HEK293 (cell line): Measurements from ENCODE around the gene HSF2.

Source experiments
- CTCF ChIA-PET: fragments of 350-600 bp; formaldehyde crosslinking; extraction: SDS; loops from one replicate; lab custom pipeline; 2021; ENCODE audit warnings: antibody characterized with exemption; lab: Yijun Ruan, JAX
- POLR2A ChIA-PET: fragments of 300-600 bp; formaldehyde crosslinking; extraction: SDS; loops from one replicate; lab custom pipeline; 2020; ENCODE audit warnings: antibody characterized with exemption, inconsistent platforms; lab: Yijun Ruan, JAX
- H3K27ac ChIP-seq: fragments of 200-500 bp; sonication (Bioruptor generic); 2 replicates; pipeline ENCODE4 v1.5.1; 2014; ENCODE audit warnings: low read depth, low read length, control low read depth, inconsistent platforms; ENCODE audit errors: extremely low read depth
- H3K36me3 ChIP-seq, 2 experiments: fragments of 200-500 bp in 1 of 2; sonication (Bioruptor generic) in 1 of 2; 1 replicate in 1 of 2; 2 replicates in 1 of 2; pipeline ENCODE4 v1.5.1; 2014 to 2017; ENCODE audit warnings: inconsistent platforms in 2 of 2, low read length in 2 of 2; ENCODE audit not compliant: control insufficient read depth in 2 of 2, insufficient read depth in 1 of 2
- H3K4me1 ChIP-seq: fragments of 200-500 bp; sonication (Bioruptor generic); 2 replicates; pipeline ENCODE4 v1.5.1; 2014; ENCODE audit warnings: mild to moderate bottlenecking, low read length, inconsistent platforms; ENCODE audit not compliant: control insufficient read depth, insufficient read depth
- H3K4me3 ChIP-seq: 2 replicates; pipeline ENCODE4 v1.5.1; 2011; ENCODE audit warnings: low read depth, mild to moderate bottlenecking, control low read depth, low read length, moderate library complexity
- H3K9me3 ChIP-seq: fragments of 200-500 bp; sonication (Bioruptor generic); 2 replicates; pipeline ENCODE4 v1.5.1; 2014; ENCODE audit warnings: low read depth, low read length, inconsistent platforms; ENCODE audit not compliant: control insufficient read depth, insufficient read depth
- GLIS1 ChIP-seq: fragments of 450-650 bp; formaldehyde crosslinking; IDR thresholded peaks from 2 replicates; pipeline ENCODE4 v1.5.1; 2016; ENCODE audit warnings: missing biosample characterization, missing genetic modification characterization
- HOXC10 ChIP-seq: sonication (generic); formaldehyde crosslinking; IDR thresholded peaks from 2 replicates; pipeline ENCODE4 v1.8.1; 2023; ENCODE audit warnings: mild to moderate bottlenecking, missing genetic modification reagents
- HOXD13 ChIP-seq: sonication (generic); formaldehyde crosslinking; IDR thresholded peaks from 2 replicates; pipeline ENCODE4 v1.8.0; 2022; ENCODE audit warnings: missing genetic modification reagents, borderline replicate concordance
- MYNN ChIP-seq: fragments of 450-650 bp; formaldehyde crosslinking; IDR thresholded peaks from 2 replicates; pipeline ENCODE4 v1.5.1; 2016; ENCODE audit warnings: missing biosample characterization, missing genetic modification characterization, borderline replicate concordance
- OVOL3 ChIP-seq: fragments of 450-650 bp; formaldehyde crosslinking; IDR thresholded peaks from 2 replicates; pipeline ENCODE4 v1.5.1; 2016; ENCODE audit warnings: missing biosample characterization, missing genetic modification characterization
- SCRT1 ChIP-seq: fragments of 450-650 bp; formaldehyde crosslinking; IDR thresholded peaks from 2 replicates; pipeline ENCODE4 v1.5.1; 2016; ENCODE audit warnings: missing biosample characterization, missing genetic modification characterization, borderline replicate concordance
- SETDB1 ChIP-seq: IDR thresholded peaks from one replicate; pipeline ENCODE4 v1.6.1; 2017; ENCODE audit warnings: mild to moderate bottlenecking, low read length, moderate library complexity, mixed read lengths; ENCODE audit not compliant: insufficient read length
- ZBTB7A ChIP-seq: fragments of 450-650 bp; formaldehyde crosslinking; IDR thresholded peaks from 2 replicates; pipeline ENCODE4 v1.5.1; 2016; ENCODE audit warnings: low read depth, missing biosample characterization, missing genetic modification characterization
- ZFHX2 ChIP-seq: fragments of 450-650 bp; formaldehyde crosslinking; conservative IDR thresholded peaks from 2 replicates; pipeline ENCODE4 v1.5.1; 2016; ENCODE audit warnings: missing biosample characterization, missing genetic modification characterization
- ZNF10 ChIP-seq: fragments of 450-650 bp; formaldehyde crosslinking; IDR thresholded peaks from 2 replicates; pipeline ENCODE4 v1.5.1; 2017; ENCODE audit warnings: missing biosample characterization, missing genetic modification characterization
- ZNF112 ChIP-seq: fragments of 450-650 bp; formaldehyde crosslinking; IDR thresholded peaks from 2 replicates; pipeline ENCODE4 v1.5.0; 2017; ENCODE audit warnings: missing biosample characterization, missing genetic modification characterization
- ZNF16 ChIP-seq: fragments of 450-650 bp; formaldehyde crosslinking; IDR thresholded peaks from 2 replicates; pipeline ENCODE4 v1.5.1; 2016; ENCODE audit warnings: low read depth, missing biosample characterization, missing genetic modification characterization
- ZNF175 ChIP-seq: fragments of 450-650 bp; formaldehyde crosslinking; IDR thresholded peaks from 2 replicates; pipeline ENCODE4 v1.5.1; 2016; ENCODE audit warnings: missing biosample characterization, missing genetic modification characterization
- ZNF223 ChIP-seq: fragments of 450-650 bp; formaldehyde crosslinking; IDR thresholded peaks from 2 replicates; pipeline ENCODE4 v1.5.1; 2016; ENCODE audit warnings: missing biosample characterization, missing genetic modification characterization
- ZNF530 ChIP-seq: fragments of 450-650 bp; formaldehyde crosslinking; IDR thresholded peaks from 2 replicates; pipeline ENCODE4 v1.5.1; 2016; ENCODE audit warnings: low read depth, missing biosample characterization, missing genetic modification characterization
- ZNF658 ChIP-seq: fragments of 450-650 bp; formaldehyde crosslinking; IDR thresholded peaks from 2 replicates; pipeline ENCODE4; 2016; ENCODE audit warnings: missing biosample characterization, missing genetic modification characterization
- ZSCAN16 ChIP-seq: fragments of 450-650 bp; formaldehyde crosslinking; IDR thresholded peaks from 2 replicates; pipeline ENCODE4 v1.5.1; 2016; ENCODE audit warnings: missing biosample characterization, missing genetic modification characterization
- TF ChIP-seq, protein P1 (sequence below): fragments of 450-650 bp; formaldehyde crosslinking; IDR thresholded peaks from 2 replicates; pipeline ENCODE4 v1.5.1; 2016; ENCODE audit warnings: missing biosample characterization, missing genetic modification characterization
- TF ChIP-seq, protein P2 (sequence below): fragments of 450-650 bp; formaldehyde crosslinking; IDR thresholded peaks from 2 replicates; pipeline ENCODE4 v1.5.1; 2016; ENCODE audit warnings: missing biosample characterization, missing genetic modification characterization, borderline replicate concordance
- TF ChIP-seq, protein P3 (sequence below): fragments of 450-650 bp; formaldehyde crosslinking; IDR thresholded peaks from 2 replicates; pipeline ENCODE4 v1.5.1; 2017; ENCODE audit warnings: missing biosample characterization, missing genetic modification characterization
- TF ChIP-seq, protein P4 (sequence below): fragments of 450-650 bp; formaldehyde crosslinking; IDR thresholded peaks from 2 replicates; pipeline ENCODE4 v1.5.1; 2016; ENCODE audit warnings: missing biosample characterization, missing genetic modification characterization, borderline replicate concordance
- TF ChIP-seq, protein P5 (sequence below): IDR thresholded peaks from 2 replicates; pipeline ENCODE4 v1.6.1; 2011; ENCODE audit warnings: mild to moderate bottlenecking, low read depth, low read length, borderline replicate concordance

The HSF2 gene

DNA sequence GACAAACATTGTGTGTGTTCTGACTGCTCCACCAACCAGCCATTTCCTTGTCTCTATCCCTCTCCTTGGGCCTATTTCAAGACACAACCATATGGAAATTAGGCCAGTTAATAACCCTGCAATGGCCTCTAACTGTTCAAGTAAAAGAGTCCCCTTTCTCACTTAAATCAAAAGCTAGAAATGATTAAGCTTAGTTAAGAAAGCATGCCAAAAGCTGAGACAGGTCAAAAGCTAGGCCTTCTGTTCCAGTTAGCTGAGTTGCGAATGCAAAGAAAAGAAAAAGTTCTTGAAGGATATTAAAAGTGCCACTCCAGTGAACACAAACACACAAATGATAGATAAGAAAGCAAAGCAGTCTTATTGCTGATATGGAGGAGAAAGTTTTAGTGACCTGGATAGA lies 49.6 kb downstream of the HSF2 start (continued):
- TF ChIP-seq, protein P1, sequence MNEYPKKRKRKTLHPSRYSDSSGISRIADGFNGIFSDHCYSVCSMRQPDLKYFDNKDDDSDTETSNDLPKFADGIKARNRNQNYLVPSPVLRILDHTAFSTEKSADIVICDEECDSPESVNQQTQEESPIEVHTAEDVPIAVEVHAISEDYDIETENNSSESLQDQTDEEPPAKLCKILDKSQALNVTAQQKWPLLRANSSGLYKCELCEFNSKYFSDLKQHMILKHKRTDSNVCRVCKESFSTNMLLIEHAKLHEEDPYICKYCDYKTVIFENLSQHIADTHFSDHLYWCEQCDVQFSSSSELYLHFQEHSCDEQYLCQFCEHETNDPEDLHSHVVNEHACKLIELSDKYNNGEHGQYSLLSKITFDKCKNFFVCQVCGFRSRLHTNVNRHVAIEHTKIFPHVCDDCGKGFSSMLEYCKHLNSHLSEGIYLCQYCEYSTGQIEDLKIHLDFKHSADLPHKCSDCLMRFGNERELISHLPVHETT (tag by site-specific recombination) = no peak
- TF ChIP-seq, protein P2, sequence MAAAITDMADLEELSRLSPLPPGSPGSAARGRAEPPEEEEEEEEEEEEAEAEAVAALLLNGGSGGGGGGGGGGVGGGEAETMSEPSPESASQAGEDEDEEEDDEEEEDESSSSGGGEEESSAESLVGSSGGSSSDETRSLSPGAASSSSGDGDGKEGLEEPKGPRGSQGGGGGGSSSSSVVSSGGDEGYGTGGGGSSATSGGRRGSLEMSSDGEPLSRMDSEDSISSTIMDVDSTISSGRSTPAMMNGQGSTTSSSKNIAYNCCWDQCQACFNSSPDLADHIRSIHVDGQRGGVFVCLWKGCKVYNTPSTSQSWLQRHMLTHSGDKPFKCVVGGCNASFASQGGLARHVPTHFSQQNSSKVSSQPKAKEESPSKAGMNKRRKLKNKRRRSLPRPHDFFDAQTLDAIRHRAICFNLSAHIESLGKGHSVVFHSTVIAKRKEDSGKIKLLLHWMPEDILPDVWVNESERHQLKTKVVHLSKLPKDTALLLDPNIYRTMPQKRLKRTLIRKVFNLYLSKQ (tag by site-specific recombination) = no peak
- no peak for TF ChIP-seq MYNN
- TF ChIP-seq, protein P3, sequence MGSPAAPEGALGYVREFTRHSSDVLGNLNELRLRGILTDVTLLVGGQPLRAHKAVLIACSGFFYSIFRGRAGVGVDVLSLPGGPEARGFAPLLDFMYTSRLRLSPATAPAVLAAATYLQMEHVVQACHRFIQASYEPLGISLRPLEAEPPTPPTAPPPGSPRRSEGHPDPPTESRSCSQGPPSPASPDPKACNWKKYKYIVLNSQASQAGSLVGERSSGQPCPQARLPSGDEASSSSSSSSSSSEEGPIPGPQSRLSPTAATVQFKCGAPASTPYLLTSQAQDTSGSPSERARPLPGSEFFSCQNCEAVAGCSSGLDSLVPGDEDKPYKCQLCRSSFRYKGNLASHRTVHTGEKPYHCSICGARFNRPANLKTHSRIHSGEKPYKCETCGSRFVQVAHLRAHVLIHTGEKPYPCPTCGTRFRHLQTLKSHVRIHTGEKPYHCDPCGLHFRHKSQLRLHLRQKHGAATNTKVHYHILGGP = no peak
- no peak for TF ChIP-seq OVOL3
- TF ChIP-seq ZFHX2 = no peak
- TF ChIP-seq ZNF530 = no peak
- no peak for TF ChIP-seq ZNF16
- TF ChIP-seq HOXC10 (CRISPR knock-in tag) = no peak

DNA sequence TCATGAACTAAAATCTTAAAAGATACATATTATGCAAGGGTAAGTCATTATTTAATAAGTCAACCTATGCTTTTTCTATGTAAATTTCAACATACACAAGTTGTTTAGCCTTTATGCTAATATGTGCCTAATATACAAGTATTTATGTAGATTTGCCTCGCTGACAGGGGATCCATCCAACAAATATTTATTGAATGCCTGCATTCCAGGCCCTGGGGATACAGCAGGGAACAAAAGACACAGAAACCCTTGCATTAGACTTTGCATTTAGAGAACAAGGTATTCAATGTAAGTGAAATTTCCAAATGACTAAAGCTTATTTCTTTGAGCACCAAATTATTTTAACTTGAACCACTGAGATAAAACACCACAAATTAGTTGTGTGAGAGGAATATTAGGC lies 53.1 kb downstream of the HSF2 start:
- no peak overlapping the region for H3K27ac ChIP-seq
- POLR2A ChIA-PET = no interaction called here
- CTCF ChIA-PET = interaction anchor here (0.6 kb wide), 1 partner anchor 37 kb away, joined by 3 read pairs; no protein-coding TSS in a partner anchor
- H3K4me1 ChIP-seq = no peaks in the 10 kb centered on the region
- H3K4me3 ChIP-seq = no peak overlapping the region
- peaks cover 58 to 89% of the 10 kb centered on the region in 2 experiments for H3K36me3 ChIP-seq
- no peaks in the 10 kb centered on the region for H3K9me3 ChIP-seq
- TF ChIP-seq, protein P4, sequence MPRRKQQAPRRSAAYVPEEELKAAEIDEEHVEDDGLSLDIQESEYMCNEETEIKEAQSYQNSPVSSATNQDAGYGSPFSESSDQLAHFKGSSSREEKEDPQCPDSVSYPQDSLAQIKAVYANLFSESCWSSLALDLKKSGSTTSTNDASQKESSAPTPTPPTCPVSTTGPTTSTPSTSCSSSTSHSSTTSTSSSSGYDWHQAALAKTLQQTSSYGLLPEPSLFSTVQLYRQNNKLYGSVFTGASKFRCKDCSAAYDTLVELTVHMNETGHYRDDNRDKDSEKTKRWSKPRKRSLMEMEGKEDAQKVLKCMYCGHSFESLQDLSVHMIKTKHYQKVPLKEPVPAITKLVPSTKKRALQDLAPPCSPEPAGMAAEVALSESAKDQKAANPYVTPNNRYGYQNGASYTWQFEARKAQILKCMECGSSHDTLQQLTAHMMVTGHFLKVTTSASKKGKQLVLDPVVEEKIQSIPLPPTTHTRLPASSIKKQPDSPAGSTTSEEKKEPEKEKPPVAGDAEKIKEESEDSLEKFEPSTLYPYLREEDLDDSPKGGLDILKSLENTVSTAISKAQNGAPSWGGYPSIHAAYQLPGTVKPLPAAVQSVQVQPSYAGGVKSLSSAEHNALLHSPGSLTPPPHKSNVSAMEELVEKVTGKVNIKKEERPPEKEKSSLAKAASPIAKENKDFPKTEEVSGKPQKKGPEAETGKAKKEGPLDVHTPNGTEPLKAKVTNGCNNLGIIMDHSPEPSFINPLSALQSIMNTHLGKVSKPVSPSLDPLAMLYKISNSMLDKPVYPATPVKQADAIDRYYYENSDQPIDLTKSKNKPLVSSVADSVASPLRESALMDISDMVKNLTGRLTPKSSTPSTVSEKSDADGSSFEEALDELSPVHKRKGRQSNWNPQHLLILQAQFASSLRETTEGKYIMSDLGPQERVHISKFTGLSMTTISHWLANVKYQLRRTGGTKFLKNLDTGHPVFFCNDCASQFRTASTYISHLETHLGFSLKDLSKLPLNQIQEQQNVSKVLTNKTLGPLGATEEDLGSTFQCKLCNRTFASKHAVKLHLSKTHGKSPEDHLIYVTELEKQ (tag by site-specific recombination) = no peak
- TF ChIP-seq ZNF175 (tag by site-specific recombination) = no peak
- TF ChIP-seq, all 188 proteins: peak for 0

DNA sequence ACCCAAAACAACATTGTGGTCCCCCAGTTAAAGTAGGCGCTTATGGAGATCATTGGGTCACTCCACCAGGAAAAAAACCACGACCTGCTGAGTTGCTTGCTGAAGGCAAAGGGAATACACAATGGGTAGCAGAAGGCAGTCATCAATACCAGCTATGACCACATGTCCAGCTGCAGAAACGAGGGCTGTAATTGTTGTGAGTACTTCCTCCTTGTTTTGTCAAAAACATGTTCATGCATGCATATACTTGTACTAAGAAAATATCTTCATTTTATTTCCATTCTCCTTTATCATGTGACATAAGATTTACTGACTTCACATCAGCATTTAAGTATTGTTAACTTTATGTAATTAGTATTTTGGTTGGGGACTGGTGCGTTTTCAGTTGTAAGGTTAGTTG lies 55.2 kb downstream of the HSF2 start:
- ChIA-PET POLR2A (no interaction called here), CTCF (no interaction called here)
- H3K9me3 ChIP-seq = no peaks in the 10 kb centered on the region
- no peak overlapping the region for H3K4me3 ChIP-seq
- no peak for TF ChIP-seq HOXD13
- no peak for TF ChIP-seq ZNF658 (tag by site-specific recombination)
- TF ChIP-seq ZNF223 (tag by site-specific recombination) = no peak
- no peak for TF ChIP-seq ZSCAN16 (tag by site-specific recombination)
- no peak for TF ChIP-seq SCRT1 (tag by site-specific recombination)
- no peak for TF ChIP-seq ZBTB7A (tag by site-specific recombination)
- TF ChIP-seq SETDB1 = no peak
- TF ChIP-seq ZNF112 (tag by site-specific recombination) = no peak
- TF ChIP-seq, protein P5, sequence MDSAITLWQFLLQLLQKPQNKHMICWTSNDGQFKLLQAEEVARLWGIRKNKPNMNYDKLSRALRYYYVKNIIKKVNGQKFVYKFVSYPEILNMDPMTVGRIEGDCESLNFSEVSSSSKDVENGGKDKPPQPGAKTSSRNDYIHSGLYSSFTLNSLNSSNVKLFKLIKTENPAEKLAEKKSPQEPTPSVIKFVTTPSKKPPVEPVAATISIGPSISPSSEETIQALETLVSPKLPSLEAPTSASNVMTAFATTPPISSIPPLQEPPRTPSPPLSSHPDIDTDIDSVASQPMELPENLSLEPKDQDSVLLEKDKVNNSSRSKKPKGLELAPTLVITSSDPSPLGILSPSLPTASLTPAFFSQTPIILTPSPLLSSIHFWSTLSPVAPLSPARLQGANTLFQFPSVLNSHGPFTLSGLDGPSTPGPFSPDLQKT = no peak
- no peak for TF ChIP-seq GLIS1 (tag by site-specific recombination)
- TF ChIP-seq ZNF10 (tag by site-specific recombination) = no peak
- H3K36me3 ChIP-seq = peaks cover 44 to 72% of the 10 kb centered on the region in 2 experiments
- H3K4me1 ChIP-seq = no peaks in the 10 kb centered on the region
- no peak overlapping the region for H3K27ac ChIP-seq
